Upper lobe of left lung (tissue), 6 donors: ENCODE measurements around the gene HSD17B4. TPM values are rescaled to one million over a fixed set of nuclear protein-coding genes. Genes with fewer than 3 reads are reported as not detected.
"Not testable (repeated sequence)": the region's sequence is repeated elsewhere in the genome, so short reads cannot be mapped to it uniquely, and the experiment has no call there.

Source experiments
- ATAC-seq, 2 donors: fragments of 200-7000 bp; cut with Tn5 transposase; one replicate each; pipeline ENCODE4 v1.9.1; 2022; ENCODE audit warnings: mild to moderate bottlenecking in 2 of 2, moderate library complexity in 2 of 2; ENCODE audit not compliant: low FRiP score in 2 of 2
- DNase-seq, 2 donors: peaks; one replicate each; pipeline ENCODE4 v3.0.0-alpha.2; 2019 to 2020
- H3K27ac ChIP-seq, 4 donors: fragments of 200-600 bp; sonication (generic); one replicate each; pipeline ENCODE4 v1.5.1; 2016 to 2019
- H3K27me3 ChIP-seq, 4 donors: fragments of 200-600 bp; sonication (generic); one replicate each; pipeline ENCODE4 v1.5.1; 2017 to 2019
- H3K36me3 ChIP-seq, 4 donors: fragments of 200-600 bp; sonication (generic); one replicate each; pipeline ENCODE4 v1.5.1; 2016 to 2019
- H3K4me1 ChIP-seq, 4 donors: fragments of 200-600 bp; sonication (generic); one replicate each; pipeline ENCODE4 v1.5.1; 2018 to 2019
- H3K4me3 ChIP-seq, 4 donors: fragments of 200-600 bp; sonication (generic); one replicate each; pipeline ENCODE4 v1.5.1; 2017 to 2019; ENCODE audit warnings: mild to moderate bottlenecking in 2 of 4, moderate library complexity in 1 of 4
- H3K9me3 ChIP-seq, 4 donors: fragments of 200-600 bp; sonication (generic); one replicate each; pipeline ENCODE4 v1.5.1; 2018 to 2019
- EP300 ChIP-seq, 4 donors: sonication (generic); formaldehyde crosslinking; IDR thresholded peaks; one replicate each; pipeline ENCODE4 v1.5.1; 2017; ENCODE audit warnings: antibody characterized with exemption in 4 of 4, control low read depth in 2 of 4
- POLR2A ChIP-seq, 4 donors: fragments of 450-650 bp; IDR thresholded peaks; one replicate each; pipeline ENCODE4 v1.5.1; 2016 to 2017; ENCODE audit warnings: antibody characterized with exemption in 4 of 4, mild to moderate bottlenecking in 2 of 4
- POLR2AphosphoS5 ChIP-seq, 2 donors: sonication (generic); formaldehyde crosslinking; IDR thresholded peaks; one replicate each; pipeline ENCODE4 v1.5.1; 2017; ENCODE audit warnings: antibody characterized with exemption in 2 of 2
- WGBS, 2 donors: methylation state at CpG; one replicate each; pipeline ENCODE4 v1.1.5; 2017 to 2018; 5-methylcytosine and 5-hydroxymethylcytosine counted together
- total RNA-seq, 6 donors: library from RNA; depleted of rRNA in 4 of 6; stranded (reverse); fragments of >200 nt in 4 of 6; gene quantifications; one replicate each; pipeline versions ENCODE4 v1.1.0 to v1.2.1, GENCODE V29; 2016 to 2021
- TF ChIP-seq, protein P1 (sequence below), 6 experiments: fragments of 450-650 bp in 4 of 6; fragments of 200-600 bp in 2 of 6; sonication (generic) in 2 of 6; IDR thresholded peaks; one replicate each; pipeline ENCODE4 v1.5.1; 2016 to 2019; ENCODE audit warnings: antibody characterized with exemption in 6 of 6
- donor health status: DM: no; HTN: no; CAD: no; lungs with moderate emphysema.
- donor health status: DM: no; HTN: yes; CAD: no; lungs with severe emphysema.

The HSD17B4 gene
- total RNA-seq, 6 donors from 2014 or later = 240 to 430 (median 355) TPM

DNA sequence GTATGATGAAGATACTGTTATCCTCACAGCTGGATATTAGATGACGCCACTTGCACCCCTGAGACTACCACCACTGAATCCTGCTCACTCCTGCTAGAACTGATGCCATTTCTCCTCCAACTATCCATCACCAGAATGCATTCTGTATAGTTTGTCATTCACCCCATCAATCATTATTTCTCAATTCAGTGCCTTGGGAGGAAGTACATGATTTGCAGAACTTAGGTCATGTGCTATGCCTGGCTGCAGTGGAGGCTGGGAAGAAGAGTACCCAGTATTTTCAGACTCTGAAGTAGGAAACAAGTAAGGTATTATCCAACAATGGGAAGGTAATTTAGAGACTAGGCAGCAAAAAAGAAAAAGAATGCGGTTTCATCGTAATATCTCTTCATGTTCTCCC lies 26.2 kb upstream of the HSD17B4 start:
- TF ChIP-seq POLR2AphosphoS5 (IDR thresholded peaks at IDR 0.05) (no peak), EP300 (IDR thresholded peaks at IDR 0.05) (no peak), POLR2A (IDR thresholded peaks at IDR 0.05) (no peak)
- TF ChIP-seq, protein P1, sequence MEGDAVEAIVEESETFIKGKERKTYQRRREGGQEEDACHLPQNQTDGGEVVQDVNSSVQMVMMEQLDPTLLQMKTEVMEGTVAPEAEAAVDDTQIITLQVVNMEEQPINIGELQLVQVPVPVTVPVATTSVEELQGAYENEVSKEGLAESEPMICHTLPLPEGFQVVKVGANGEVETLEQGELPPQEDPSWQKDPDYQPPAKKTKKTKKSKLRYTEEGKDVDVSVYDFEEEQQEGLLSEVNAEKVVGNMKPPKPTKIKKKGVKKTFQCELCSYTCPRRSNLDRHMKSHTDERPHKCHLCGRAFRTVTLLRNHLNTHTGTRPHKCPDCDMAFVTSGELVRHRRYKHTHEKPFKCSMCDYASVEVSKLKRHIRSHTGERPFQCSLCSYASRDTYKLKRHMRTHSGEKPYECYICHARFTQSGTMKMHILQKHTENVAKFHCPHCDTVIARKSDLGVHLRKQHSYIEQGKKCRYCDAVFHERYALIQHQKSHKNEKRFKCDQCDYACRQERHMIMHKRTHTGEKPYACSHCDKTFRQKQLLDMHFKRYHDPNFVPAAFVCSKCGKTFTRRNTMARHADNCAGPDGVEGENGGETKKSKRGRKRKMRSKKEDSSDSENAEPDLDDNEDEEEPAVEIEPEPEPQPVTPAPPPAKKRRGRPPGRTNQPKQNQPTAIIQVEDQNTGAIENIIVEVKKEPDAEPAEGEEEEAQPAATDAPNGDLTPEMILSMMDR (IDR thresholded peaks at IDR 0.05) = no peak
- ATAC-seq (peak in 1 of 2 donors; percentile 68), DNase-seq (peak in 1 of 2 donors; percentile 40)
- no peak overlapping the region for H3K4me3 ChIP-seq
- peak overlapping the region in 2 of 4 donors; percentile 62 for H3K27ac ChIP-seq
- H3K36me3 ChIP-seq = no peaks in the 10 kb centered on the region
- 93 to 96% methylated on average over 3 of the region's 3 CpGs for WGBS, 2 donors
- no peaks in the 10 kb centered on the region for H3K9me3 ChIP-seq
- no peaks in the 10 kb centered on the region for H3K27me3 ChIP-seq
- H3K4me1 ChIP-seq = peaks cover 6 to 32% (median 12%) of the 10 kb centered on the region in 4 donors

DNA sequence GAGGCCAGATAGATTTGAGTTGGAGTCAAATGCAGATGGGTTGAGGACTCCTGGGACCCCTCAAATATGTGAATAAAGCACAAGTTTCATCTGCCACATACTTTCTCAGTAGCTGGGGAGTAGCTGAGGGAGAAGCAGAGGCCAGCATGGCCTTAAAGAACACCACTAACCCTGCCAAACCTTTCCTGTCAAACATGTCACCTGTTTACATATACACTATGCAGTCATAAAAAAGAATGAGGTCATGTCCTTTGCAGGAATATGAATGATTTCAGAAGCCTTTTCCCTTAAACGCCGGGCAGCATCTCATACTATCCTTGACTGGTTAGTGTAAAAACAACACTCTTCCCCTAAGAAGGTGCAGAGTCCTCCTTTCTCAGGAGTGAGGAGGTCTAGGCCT lies 25.2 kb upstream of the HSD17B4 start:
- ATAC-seq (no peak), DNase-seq (no peak)
- 42 to 49% methylated on average over 2 of the region's 2 CpGs for WGBS, 2 donors
- TF ChIP-seq EP300 (IDR thresholded peaks at IDR 0.05) = peak in 2 of 4 donors; percentile 37 to 45
- TF ChIP-seq, protein P1 (IDR thresholded peaks at IDR 0.05) = no peak
- no peak overlapping the region for H3K4me3 ChIP-seq
- no peaks in the 10 kb centered on the region for H3K27me3 ChIP-seq
- H3K36me3 ChIP-seq = no peaks in the 10 kb centered on the region
- peak overlapping the region; percentile 45 to 62 (median 56) for H3K27ac ChIP-seq
- H3K9me3 ChIP-seq = no peaks in the 10 kb centered on the region
- peaks cover 6 to 32% (median 12%) of the 10 kb centered on the region in 4 donors for H3K4me1 ChIP-seq

DNA sequence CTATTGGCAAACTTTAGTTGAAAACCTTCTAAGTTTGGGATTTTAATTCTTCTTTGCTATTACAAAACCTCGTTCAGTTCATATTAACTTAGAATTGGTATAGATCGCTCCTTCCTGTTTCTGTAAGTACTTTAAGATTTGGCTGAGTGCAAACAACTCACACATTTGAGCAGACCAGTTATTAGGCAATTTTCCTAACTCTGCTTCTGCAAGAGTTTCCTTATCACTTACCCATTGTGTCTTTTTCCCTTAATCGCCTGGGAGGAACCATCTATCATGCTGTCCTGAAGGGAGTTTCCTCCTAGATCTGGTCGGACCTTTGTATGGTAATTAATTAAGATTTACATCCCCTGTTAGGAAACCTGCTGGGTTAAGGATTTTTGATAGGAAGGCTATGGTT lies 24.7 kb upstream of the HSD17B4 start:
- H3K9me3 ChIP-seq, H3K36me3 ChIP-seq, H3K4me3 ChIP-seq, H3K27me3 ChIP-seq, ATAC-seq, DNase-seq: not testable (repeated sequence)
- WGBS, 2 donors = 13 to 24% methylated on average over 4 of the region's 4 CpGs
- TF ChIP-seq EP300 (IDR thresholded peaks at IDR 0.05) = peak in 1 of 4 donors; percentile 27
- peak overlapping the region; percentile 45 to 72 (median 56) for H3K27ac ChIP-seq
- peaks cover 6 to 30% (median 12%) of the 10 kb centered on the region in 4 donors for H3K4me1 ChIP-seq

DNA sequence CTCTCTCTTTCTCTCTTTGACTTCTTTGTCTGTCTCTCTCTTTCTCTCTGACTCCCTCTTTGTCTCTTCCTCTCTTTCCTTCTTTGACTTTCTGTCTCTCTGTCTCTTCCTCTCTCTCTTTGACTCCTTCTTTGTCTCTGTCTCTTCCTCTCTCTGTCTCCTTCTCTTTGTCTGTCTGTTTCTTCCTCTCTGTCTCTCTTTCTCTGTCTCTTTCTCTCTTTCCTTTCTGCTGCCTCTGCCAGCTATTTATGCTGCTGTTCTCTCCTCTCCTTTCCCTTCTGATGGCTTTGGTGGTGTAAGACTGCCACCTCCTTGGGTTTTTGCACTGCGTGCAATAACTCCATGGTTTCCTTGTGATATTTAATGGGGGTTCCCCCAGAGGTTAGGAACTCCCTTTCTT lies 24.1 kb upstream of the HSD17B4 start:
- Histone ChIP-seq H3K27ac (peak overlapping the region; percentile 16 to 72 (median 56)), H3K4me1 (peaks cover 6 to 24% (median 12%) of the 10 kb centered on the region in 4 donors)
- not testable (repeated sequence) for H3K27me3 ChIP-seq, H3K36me3 ChIP-seq, H3K9me3 ChIP-seq, H3K4me3 ChIP-seq, DNase-seq, ATAC-seq
- 50 to 63% methylated on average over 1 of the region's 1 CpG for WGBS, 2 donors

DNA sequence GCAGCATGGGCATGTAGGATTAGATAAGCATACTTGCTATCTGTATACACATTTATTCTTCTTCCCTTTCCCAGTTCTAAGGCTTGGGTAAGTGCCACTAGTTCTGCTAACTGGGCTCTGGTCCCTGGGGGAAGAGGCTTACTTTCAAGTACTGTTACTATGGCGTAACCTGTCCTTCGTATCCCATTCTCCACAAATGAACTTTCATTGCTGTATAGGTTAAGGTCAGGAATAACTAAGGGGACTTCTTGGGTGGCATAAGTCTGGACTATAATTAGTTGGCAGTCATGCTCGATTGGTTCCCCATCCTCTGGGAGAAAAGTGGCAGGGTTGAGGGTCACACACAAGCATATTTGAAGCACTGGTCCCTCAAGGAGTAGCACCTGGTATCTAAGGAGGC lies 23.7 kb upstream of the HSD17B4 start:
- not testable (repeated sequence) for H3K4me3 ChIP-seq

DNA sequence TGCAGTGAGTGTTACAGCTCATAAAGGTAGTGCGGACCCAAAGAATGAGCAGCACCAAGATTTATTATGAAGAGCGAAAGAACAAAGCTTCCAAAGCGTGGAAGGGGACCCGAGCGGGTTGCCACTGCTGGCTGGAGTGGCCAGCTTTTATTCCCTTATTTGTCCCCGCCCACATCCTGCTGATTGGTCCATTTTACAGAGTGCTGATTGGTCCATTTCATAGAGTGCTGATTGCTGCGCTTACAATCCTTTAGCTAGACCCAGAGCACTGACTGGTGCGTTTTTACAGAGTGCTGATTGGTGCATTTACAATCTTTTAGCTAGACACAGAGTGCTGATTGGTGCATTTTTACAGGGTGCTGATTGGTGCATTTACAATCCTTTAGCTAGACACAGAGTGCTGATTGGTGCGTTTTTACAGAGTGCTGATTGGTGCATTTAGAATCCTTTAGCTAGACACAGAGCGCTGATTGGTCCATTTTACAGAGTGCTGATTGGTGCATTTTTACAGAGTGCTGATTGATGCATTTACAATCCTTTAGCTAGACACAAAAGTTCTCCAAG lies 19.5 kb upstream of the HSD17B4 start:
- H3K9me3 ChIP-seq, H3K4me3 ChIP-seq, DNase-seq, ATAC-seq, H3K27me3 ChIP-seq, H3K27ac ChIP-seq, H3K36me3 ChIP-seq: not testable (repeated sequence)
- H3K4me1 ChIP-seq = peaks cover 0 to 11% (median 3%) of the 10 kb centered on the region in 4 donors
- WGBS, 2 donors = 90 to 96% methylated on average over 10 of the region's 10 CpGs

More for the DNA sequence above, 23.7 kb upstream of the HSD17B4 start:
- H3K36me3 ChIP-seq, DNase-seq, H3K27me3 ChIP-seq, ATAC-seq, H3K9me3 ChIP-seq: not testable (repeated sequence)
- peak overlapping the region in 2 of 4 donors; percentile 62 to 72 for H3K27ac ChIP-seq
- peaks cover 6 to 23% (median 12%) of the 10 kb centered on the region in 4 donors for H3K4me1 ChIP-seq
- WGBS, 2 donors = 54 to 75% methylated on average over 3 of the region's 3 CpGs

DNA sequence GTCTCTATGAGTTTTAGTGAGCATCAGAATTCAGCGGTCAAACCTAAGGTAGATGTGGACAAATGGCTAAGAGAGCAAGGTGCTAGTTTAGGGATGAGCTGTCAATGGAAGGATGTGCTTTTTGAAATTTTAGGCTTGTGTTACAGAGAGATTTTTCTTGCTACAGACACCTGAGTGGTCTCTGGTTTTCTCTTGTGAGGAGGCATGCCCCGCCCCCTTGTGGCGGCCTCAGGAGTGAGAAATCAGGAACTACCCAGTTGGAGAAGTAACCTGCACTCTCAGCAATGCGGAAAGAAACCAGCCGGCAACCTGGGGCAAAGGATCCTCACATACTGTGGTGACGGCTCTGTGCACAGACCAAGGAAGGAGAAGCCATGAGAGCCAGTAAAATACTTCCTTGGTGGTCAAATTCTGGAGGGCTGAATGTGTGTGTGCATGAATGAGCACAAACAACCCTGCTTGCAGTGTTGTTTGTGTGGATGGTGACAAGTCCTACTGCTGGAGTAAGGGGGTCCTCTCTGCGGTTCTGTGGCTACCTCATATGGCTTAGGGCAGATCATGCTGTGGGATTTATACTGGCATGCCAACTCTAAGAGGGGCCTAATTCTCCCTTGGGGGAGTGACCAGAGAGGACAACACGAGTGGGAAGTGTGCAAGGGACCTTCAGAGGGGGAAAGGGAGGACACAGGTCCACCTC lies 16.7 kb upstream of the HSD17B4 start:
- Histone ChIP-seq H3K4me3 (no peak overlapping the region), H3K4me1 (peaks cover 0 to 5% (median 0%) of the 10 kb centered on the region in 4 donors), H3K27me3 (no peaks in the 10 kb centered on the region), H3K27ac (peak overlapping the region in 1 of 4 donors; percentile 16), H3K36me3 (no peaks in the 10 kb centered on the region), H3K9me3 (no peaks in the 10 kb centered on the region)
- peak in 1 of 2 donors; percentile 92 for DNase-seq
- ATAC-seq = peak; percentile 72 to 78
- 40 to 48% methylated on average over 8 of the region's 8 CpGs for WGBS, 2 donors
- TF ChIP-seq, protein P1 (IDR thresholded peaks at IDR 0.05) = peak; percentile 36 to 61 (median 52)
- no peak for TF ChIP-seq POLR2AphosphoS5 (IDR thresholded peaks at IDR 0.05)
- TF ChIP-seq EP300 (IDR thresholded peaks at IDR 0.05) = no peak
- no peak for TF ChIP-seq POLR2A (IDR thresholded peaks at IDR 0.05)

DNA sequence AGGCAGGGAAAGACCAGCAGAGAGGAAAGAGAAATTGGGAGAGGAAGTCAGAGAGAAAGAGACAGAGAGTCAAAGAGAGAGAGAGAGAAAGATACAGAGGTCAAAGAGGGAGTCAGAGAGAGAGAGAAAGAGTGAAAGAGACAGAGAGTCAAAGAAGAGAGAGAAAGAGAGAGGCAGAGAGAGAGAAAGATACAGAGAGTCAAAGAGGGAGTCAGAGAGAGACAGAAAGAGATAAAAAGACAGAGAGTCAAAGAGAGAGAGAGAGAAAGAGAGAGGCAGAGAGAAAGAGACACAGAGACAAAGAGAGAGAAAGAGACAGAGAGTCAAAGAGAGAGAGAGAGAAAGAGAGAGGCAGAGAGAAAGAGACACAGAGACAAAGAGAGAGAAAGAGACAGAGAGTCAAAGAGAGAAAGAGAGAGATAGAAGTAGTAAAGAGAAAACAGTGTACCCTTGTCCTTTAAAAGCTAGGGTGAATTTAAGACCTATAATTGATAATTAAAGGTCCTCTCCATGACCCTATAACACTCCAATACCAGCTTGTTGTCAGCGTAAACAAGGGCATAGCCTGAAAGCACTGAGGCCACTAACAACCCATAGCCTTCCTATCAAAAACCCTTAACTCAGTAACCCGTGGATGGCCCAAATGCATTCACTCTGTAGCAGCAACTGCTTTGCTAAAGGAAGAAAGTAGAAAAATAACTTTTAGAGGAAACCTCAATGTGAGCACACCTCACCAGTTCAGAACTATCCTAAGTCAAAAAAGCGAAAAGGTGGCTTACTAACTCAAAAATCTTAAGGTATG lies 14.3 kb upstream of the HSD17B4 start:
- not testable (repeated sequence) for H3K27ac ChIP-seq, H3K9me3 ChIP-seq, H3K4me3 ChIP-seq, DNase-seq, H3K4me1 ChIP-seq, ATAC-seq, H3K27me3 ChIP-seq, H3K36me3 ChIP-seq
- 68 to 72% methylated on average over 3 of the region's 3 CpGs for WGBS, 2 donors

DNA sequence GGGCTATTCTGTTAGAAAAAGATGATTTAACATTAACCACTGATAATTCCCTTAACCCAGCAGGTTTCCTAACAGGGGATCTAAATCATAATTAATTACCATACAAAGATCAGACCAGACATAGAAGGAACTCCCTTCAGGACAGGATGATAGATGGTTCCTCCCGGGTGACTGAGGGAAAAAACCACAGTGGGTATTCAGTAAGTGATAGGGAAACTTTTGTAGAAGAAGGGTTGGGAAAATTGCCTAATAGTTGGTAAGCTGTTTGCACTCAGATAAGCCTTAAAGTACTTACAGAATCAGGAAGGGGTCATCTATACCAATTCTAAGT lies 13.7 kb upstream of the HSD17B4 start:
- not testable (repeated sequence) for H3K4me3 ChIP-seq
- H3K27ac ChIP-seq = peak overlapping the region in 3 of 4 donors; percentile 10 to 48 (median 43)
- 0 to 11% methylated on average over 1 of the region's 1 CpG for WGBS, 2 donors

More for the DNA sequence above, 13.7 kb upstream of the HSD17B4 start:
- H3K36me3 ChIP-seq, H3K4me1 ChIP-seq, H3K27me3 ChIP-seq, ATAC-seq, H3K9me3 ChIP-seq, DNase-seq: not testable (repeated sequence)
